IMR-90 (cell line): ENCODE results near the gene PRR12.

Source experiments
- CTCF ChIP-seq: conservative IDR thresholded peaks from 2 replicates; pipeline ENCODE4 v1.5.1; 2012; ENCODE audit warnings: mild to moderate bottlenecking, low read depth, low read length, improper control_type of control experiment
- SMC3 ChIP-seq: fragments of 150-350 bp; IDR thresholded peaks from 2 replicates; pipeline ENCODE4 v1.6.1; 2016; ENCODE audit warnings: low read depth, mild to moderate bottlenecking, antibody characterized with exemption, low read length, moderate library complexity

- TF ChIP-seq CTCF (no peak), SMC3 (no peak)
These were observed 74.0 kb downstream of the PRR12 start for GRCh38 chr19:49665036-49665350.
